GM18519 (cell line): Measurements from ENCODE around the gene REEP1.
"Not testable (repeated sequence)": the region's sequence is repeated elsewhere in the genome, so short reads cannot be mapped to it uniquely, and the experiment has no call there.

Experiments used
- ATAC-seq: cut with Tn5 transposase; IDR thresholded peaks from one replicate; pipeline ENCODE4 v1.9.1; 2021; ENCODE audit warnings: mild to moderate bottlenecking, moderate library complexity; ENCODE audit not compliant: unreplicated experiment, low FRiP score

REEP1 gene

GRCh38 chr2:86249579-86250391 lies 87.6 kb downstream of the REEP1 start:
- ATAC-seq = peak; percentile 56

GRCh38 chr2:86249176-86249575 lies 88.2 kb downstream of the REEP1 start:
- ATAC-seq = no peak

- not testable (repeated sequence) for ATAC-seq
Observed at GRCh38 chr2:86245222-86245621, 92.2 kb downstream of the REEP1 start.

- ATAC-seq = not testable (repeated sequence)
Observed at GRCh38 chr2:86244781-86245180, 92.6 kb downstream of the REEP1 start.

GRCh38 chr2:86243950-86244733 lies 93.3 kb downstream of the REEP1 start:
- ATAC-seq = no peak

GRCh38 chr2:86243272-86243671 lies 94.2 kb downstream of the REEP1 start:
- no peak for ATAC-seq

- no peak for ATAC-seq
Observed at GRCh38 chr2:86241611-86242010, 95.8 kb downstream of the REEP1 start.

GRCh38 chr2:86240251-86240650 lies 97.2 kb downstream of the REEP1 start:
- no peak for ATAC-seq

GRCh38 chr2:86239745-86240144 lies 97.7 kb downstream of the REEP1 start:
- no peak for ATAC-seq

GRCh38 chr2:86239326-86239725 lies 98.1 kb downstream of the REEP1 start:
- no peak for ATAC-seq

- ATAC-seq = peak; percentile 68
Observed at GRCh38 chr2:86238354-86238753, 99.1 kb downstream of the REEP1 start.

GRCh38 chr2:86237172-86237571 lies 100.3 kb downstream of the REEP1 start:
- ATAC-seq = no peak

GRCh38 chr2:86235196-86235980 lies 102.0 kb downstream of the REEP1 start:
- no peak for ATAC-seq

GRCh38 chr2:86234563-86235131 lies 102.8 kb downstream of the REEP1 start:
- ATAC-seq = no peak

- ATAC-seq = no peak
Observed at GRCh38 chr2:86233436-86233835, 104.0 kb downstream of the REEP1 start.

- no peak for ATAC-seq
Observed at GRCh38 chr2:86232910-86233309, 104.5 kb downstream of the REEP1 start.

- no peak for ATAC-seq
Observed at GRCh38 chr2:86232373-86232784, 105.0 kb downstream of the REEP1 start.

- no peak for ATAC-seq
Observed at GRCh38 chr2:86231680-86232372, 105.6 kb downstream of the REEP1 start.

- ATAC-seq = no peak
Observed at GRCh38 chr2:86230961-86231360, 106.5 kb downstream of the REEP1 start.

- no peak for ATAC-seq
Observed at GRCh38 chr2:86229221-86229620, 108.2 kb downstream of the REEP1 start.
